GM04504 (cell line): Measurements from ENCODE around the gene ST6GAL1.
"Not testable (repeated sequence)": the region's sequence is repeated elsewhere in the genome, so short reads cannot be mapped to it uniquely, and the experiment has no call there.

ENCODE experiments used
- DNase-seq: peaks from one replicate; pipeline ENCODE4 v3.0.0-alpha.2; 2012; ENCODE audit warnings: low read depth

ST6GAL1 gene

GRCh38 chr3:187021748-187022402 lies 91.5 kb downstream of the ST6GAL1 start:
- no peak for DNase-seq

- no peak for DNase-seq
Observed at GRCh38 chr3:187022403-187023029, 92.2 kb downstream of the ST6GAL1 start.

GRCh38 chr3:187023340-187023739 lies 93.0 kb downstream of the ST6GAL1 start:
- DNase-seq, result not testable (repeated sequence)

GRCh38 chr3:187024536-187025226 lies 94.4 kb downstream of the ST6GAL1 start:
- no peak for DNase-seq

- DNase-seq, result no peak
Observed at GRCh38 chr3:187025254-187025655, 94.9 kb downstream of the ST6GAL1 start.

- DNase-seq, result no peak
Observed at GRCh38 chr3:187025656-187026316, 95.5 kb downstream of the ST6GAL1 start.

GRCh38 chr3:187026317-187026670 lies 96.0 kb downstream of the ST6GAL1 start:
- DNase-seq, result no peak

GRCh38 chr3:187027531-187028278 lies 97.4 kb downstream of the ST6GAL1 start:
- DNase-seq, result no peak

GRCh38 chr3:187031934-187032333 lies 101.6 kb downstream of the ST6GAL1 start:
- no peak for DNase-seq

GRCh38 chr3:187036394-187036793 lies 106.1 kb downstream of the ST6GAL1 start:
- DNase-seq, result no peak

GRCh38 chr3:187039100-187039722 lies 108.9 kb downstream of the ST6GAL1 start:
- DNase-seq, result no peak

GRCh38 chr3:187039723-187040414 lies 109.5 kb downstream of the ST6GAL1 start:
- no peak for DNase-seq

- DNase-seq, result no peak
Observed at GRCh38 chr3:187040516-187041361, 110.4 kb downstream of the ST6GAL1 start.

GRCh38 chr3:187041362-187042307 lies 111.3 kb downstream of the ST6GAL1 start:
- no peak for DNase-seq

GRCh38 chr3:187042346-187042745 lies 112.0 kb downstream of the ST6GAL1 start:
- no peak for DNase-seq

GRCh38 chr3:187042874-187043458 lies 112.6 kb downstream of the ST6GAL1 start:
- no peak for DNase-seq

- no peak for DNase-seq
Observed at GRCh38 chr3:187044206-187044605, 113.9 kb downstream of the ST6GAL1 start.

- no peak for DNase-seq
Observed at GRCh38 chr3:187044867-187045552, 114.7 kb downstream of the ST6GAL1 start.
